Esophagus muscularis mucosa (tissue), 4 donors: ENCODE results near the gene FKRP. TPM values are rescaled to one million over a fixed set of nuclear protein-coding genes. Genes with fewer than 3 reads are reported as not detected.

ENCODE experiments used
- DNase-seq: peaks from one replicate; pipeline ENCODE4 v3.0.0-alpha.2; 2017; ENCODE audit errors: extremely low spot score
- H3K27ac ChIP-seq, 4 donors: fragments of 200-600 bp; sonication (generic); replicated peaks in 1 of 4; 1 replicate in 3 of 4; 2 replicates in 1 of 4; pipeline ENCODE4 v1.5.1; 2016 to 2019; ENCODE audit warnings: mild to moderate bottlenecking in 1 of 4
- H3K27me3 ChIP-seq, 4 donors: fragments of 200-600 bp; sonication (generic); one replicate each; pipeline versions ENCODE4 v1.5.1 to v1.6.0; 2016 to 2019
- H3K36me3 ChIP-seq, 4 donors: fragments of 200-600 bp; sonication (generic); one replicate each; pipeline ENCODE4 v1.5.1; 2016 to 2019
- H3K4me1 ChIP-seq, 4 donors: fragments of 200-600 bp; sonication (generic); one replicate each; pipeline ENCODE4 v1.5.1; 2016 to 2019
- H3K4me3 ChIP-seq, 4 donors: fragments of 200-600 bp; sonication (generic); 1 replicate in 2 of 4; 2 replicates in 2 of 4; pipeline ENCODE4 v1.5.1; 2016 to 2019; ENCODE audit warnings: mild to moderate bottlenecking in 4 of 4, moderate library complexity in 1 of 4
- H3K9me3 ChIP-seq, 4 donors: fragments of 200-600 bp; sonication (generic); 1 replicate in 3 of 4; 2 replicates in 1 of 4; pipeline ENCODE4 v1.5.1; 2016 to 2019
- CTCF ChIP-seq, 3 experiments: fragments of 200-600 bp in 2 of 3; fragments of 450-650 bp in 1 of 3; sonication (generic) in 2 of 3; IDR thresholded peaks; one replicate each; pipeline ENCODE4 v1.5.1; 2017 to 2019; ENCODE audit warnings: antibody characterized with exemption in 3 of 3, mild to moderate bottlenecking in 2 of 3, moderate library complexity in 1 of 3
- EP300 ChIP-seq: sonication (generic); formaldehyde crosslinking; IDR thresholded peaks from one replicate; pipeline ENCODE4 v1.6.1; 2017; ENCODE audit warnings: antibody characterized with exemption
- POLR2A ChIP-seq: fragments of 450-650 bp; IDR thresholded peaks from one replicate; pipeline ENCODE4 v1.6.1; 2017; ENCODE audit warnings: antibody characterized with exemption, moderate library complexity, mild to moderate bottlenecking, low read depth
- POLR2AphosphoS5 ChIP-seq, 2 donors: sonication (generic); formaldehyde crosslinking; IDR thresholded peaks; one replicate each; pipeline ENCODE4 v1.6.1; 2017; ENCODE audit warnings: antibody characterized with exemption in 2 of 2
- WGBS: methylation state at CpG from one replicate; pipeline ENCODE4 v1.1.5; 2018; 5-methylcytosine and 5-hydroxymethylcytosine counted together
- intact Hi-C: fragments of 100-400 bp; cut with DNase I; formaldehyde crosslinking; loops from one replicate; pipeline ENCODE4 v1.15.1; 2023
- total RNA-seq, 4 donors: library from RNA; depleted of rRNA; stranded (reverse); fragments of >200 nt; gene quantifications; one replicate each; pipeline versions ENCODE4 v1.1.0 to v1.2.1, GENCODE V29; 2016

The FKRP gene
- total RNA-seq, 4 donors from 2014 or later, result 22.4 to 30.3 (median 26.5) TPM

DNA sequence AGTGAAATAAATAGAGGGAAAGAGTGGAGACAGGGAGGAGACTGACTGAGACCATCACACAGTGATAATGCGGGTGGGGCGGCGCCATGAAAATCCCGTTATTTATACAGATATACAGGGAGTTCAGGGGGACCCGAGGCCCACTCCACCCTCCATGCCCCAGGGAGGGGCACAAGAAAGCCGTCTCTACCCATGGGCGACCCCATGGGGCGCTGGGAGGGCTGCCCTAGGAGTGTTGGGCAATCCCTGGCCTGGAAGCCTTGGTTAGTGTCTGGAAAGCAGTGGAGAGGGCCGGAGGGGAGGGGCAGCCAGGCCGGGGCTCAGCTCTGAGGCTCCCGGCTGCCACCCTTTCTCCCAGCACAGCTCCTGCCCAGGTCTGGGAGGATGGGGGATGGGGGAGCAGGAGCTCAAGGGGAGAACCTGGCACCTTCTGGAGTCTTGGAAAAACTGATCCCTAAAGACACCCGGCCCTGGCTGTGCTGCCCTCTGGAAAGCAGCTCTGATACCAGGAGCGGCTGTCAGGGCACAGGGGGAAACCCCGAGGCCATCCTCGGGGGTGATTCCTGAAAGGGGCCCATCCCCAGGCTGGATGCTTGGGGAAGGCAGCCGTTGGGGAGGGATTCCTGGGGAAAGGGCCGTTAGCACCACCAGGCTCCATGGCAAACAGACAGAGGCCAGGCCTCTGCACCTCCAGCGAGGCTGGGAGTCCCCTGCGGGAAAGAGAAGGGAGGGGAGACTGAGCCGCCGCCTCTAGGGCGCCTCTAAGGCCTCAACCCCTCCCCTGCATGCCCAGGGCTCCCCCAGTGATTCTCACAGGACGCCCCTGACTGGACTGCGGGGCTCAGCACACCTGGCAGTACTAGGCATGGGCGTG is 26.0 kb upstream of the FKRP start:
- Histone ChIP-seq H3K9me3 (no peaks in the 10 kb centered on the region), H3K27me3 (no peaks in the 10 kb centered on the region), H3K4me1 (peaks cover 25 to 48% (median 34%) of the 10 kb centered on the region in 4 donors), H3K27ac (peak overlapping the region in 3 of 4 donors; percentile 27 to 93 (median 86)), H3K36me3 (peaks cover 38 to 56% (median 53%) of the 10 kb centered on the region in 4 donors), H3K4me3 (no peak overlapping the region)
- no peak for TF ChIP-seq CTCF (IDR thresholded peaks at IDR 0.05)
- TF ChIP-seq EP300, result no peak
- TF ChIP-seq POLR2A, result no peak
- no peak for TF ChIP-seq POLR2AphosphoS5 (IDR thresholded peaks at IDR 0.05)
- 80% methylated on average over 20 of the region's 25 CpGs for WGBS
- no peak for DNase-seq
- intact Hi-C loops, result no loop called here

GRCh38 chr19:46720503-46721239 is 25.2 kb upstream of the FKRP start:
- peaks cover 17 to 40% (median 29%) of the 10 kb centered on the region in 4 donors for H3K4me1 ChIP-seq
- DNase-seq, result no peak
- no peaks in the 10 kb centered on the region for H3K27me3 ChIP-seq
- intact Hi-C loops, result no loop called here
- peaks cover 46 to 64% (median 61%) of the 10 kb centered on the region in 4 donors for H3K36me3 ChIP-seq
- H3K27ac ChIP-seq, result no peak overlapping the region
- TF ChIP-seq POLR2A (no peak), CTCF (IDR thresholded peaks at IDR 0.05) (no peak), EP300 (no peak), POLR2AphosphoS5 (IDR thresholded peaks at IDR 0.05) (no peak)
- H3K9me3 ChIP-seq, result no peaks in the 10 kb centered on the region
- 92% methylated on average over 13 of the region's 22 CpGs for WGBS
- H3K4me3 ChIP-seq, result no peak overlapping the region

DNA sequence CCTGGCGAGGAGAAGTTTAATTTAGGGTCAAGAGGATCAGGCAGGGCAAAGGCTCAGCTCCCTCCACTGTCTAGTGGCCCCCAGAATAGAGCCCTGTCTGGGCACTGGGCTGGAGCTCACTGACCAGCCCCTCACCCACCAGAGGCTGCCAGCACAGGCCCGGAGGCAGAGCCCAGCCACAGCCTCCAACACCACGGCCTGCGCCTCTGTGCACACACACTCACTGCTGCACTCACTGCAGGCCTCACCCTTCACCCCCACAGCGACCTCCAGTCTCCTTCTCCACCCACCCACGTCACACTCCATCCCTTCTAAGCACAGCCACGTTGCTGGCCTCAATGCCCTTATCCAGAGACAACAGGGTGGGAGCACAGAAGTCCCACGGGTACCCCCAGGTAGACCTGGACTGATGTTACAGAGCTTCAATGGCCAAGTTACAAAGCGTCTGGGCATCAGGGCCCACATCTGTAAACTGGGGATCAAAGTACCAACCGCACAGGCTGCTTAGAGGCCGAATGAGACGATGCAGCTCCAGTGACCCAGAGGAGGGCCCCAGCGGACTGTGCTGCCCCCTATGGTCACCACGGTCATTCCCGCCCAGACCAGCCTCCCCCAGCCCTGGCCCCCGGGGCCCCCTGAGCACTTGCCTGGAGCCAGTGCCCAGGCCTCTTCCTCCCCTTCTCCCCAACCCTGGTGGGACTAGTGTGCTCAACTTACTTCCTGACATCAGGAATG is 24.4 kb upstream of the FKRP start:
- peaks cover 14 to 32% (median 27%) of the 10 kb centered on the region in 4 donors for H3K4me1 ChIP-seq
- H3K36me3 ChIP-seq, result peaks cover 54 to 72% (median 69%) of the 10 kb centered on the region in 4 donors
- no peaks in the 10 kb centered on the region for H3K27me3 ChIP-seq
- intact Hi-C loops, result no loop called here
- H3K4me3 ChIP-seq, result no peak overlapping the region
- TF ChIP-seq CTCF (IDR thresholded peaks at IDR 0.05) (no peak), POLR2A (no peak), POLR2AphosphoS5 (IDR thresholded peaks at IDR 0.05) (no peak), EP300 (no peak)
- no peak for DNase-seq
- no peaks in the 10 kb centered on the region for H3K9me3 ChIP-seq
- 84% methylated on average over 15 of the region's 16 CpGs for WGBS
- H3K27ac ChIP-seq, result no peak overlapping the region

DNA sequence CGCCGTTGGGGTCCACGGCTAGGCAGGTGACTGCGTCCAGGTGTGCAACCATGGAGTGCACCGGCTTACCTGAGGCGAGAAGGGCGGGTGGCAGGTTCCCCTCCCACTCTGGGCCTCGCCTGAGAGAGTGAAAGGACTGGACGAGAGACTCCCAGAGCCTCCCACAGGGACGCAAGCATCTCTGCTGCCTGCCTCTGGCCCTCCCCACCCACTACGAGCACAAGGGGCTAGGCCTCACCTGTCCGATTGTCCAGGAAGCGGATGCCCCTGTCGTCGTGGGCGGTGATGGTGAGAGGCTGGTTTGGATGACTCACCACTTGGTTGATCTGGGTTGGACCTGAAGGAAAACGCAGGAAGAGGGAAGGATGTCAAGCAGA is 23.9 kb upstream of the FKRP start:
- WGBS, result 71% methylated on average over 6 of the region's 17 CpGs
- Histone ChIP-seq H3K4me3 (no peak overlapping the region), H3K9me3 (no peaks in the 10 kb centered on the region), H3K4me1 (peaks cover 14 to 33% (median 32%) of the 10 kb centered on the region in 4 donors), H3K27ac (peak overlapping the region in 1 of 4 donors; percentile 12), H3K27me3 (no peaks in the 10 kb centered on the region), H3K36me3 (peaks cover 56 to 78% (median 75%) of the 10 kb centered on the region in 4 donors)
- DNase-seq, result no peak
- intact Hi-C loops, result no loop called here
- TF ChIP-seq POLR2AphosphoS5 (IDR thresholded peaks at IDR 0.05), result no peak
- TF ChIP-seq EP300, result no peak
- TF ChIP-seq POLR2A, result no peak
- TF ChIP-seq CTCF (IDR thresholded peaks at IDR 0.05), result no peak
